Subcutaneous adipose tissue (tissue), 4 donors: ENCODE data around the gene FHOD3. TPM values are rescaled to one million over a fixed set of nuclear protein-coding genes. Genes with fewer than 3 reads are reported as not detected.

ENCODE experiments used
- total RNA-seq, 4 donors: library from RNA; depleted of rRNA; stranded (reverse); fragments of >200 nt; gene quantifications; one replicate each; pipeline ENCODE4 v1.1.0, GENCODE V29; 2016
- TF ChIP-seq, protein P1 (sequence below): fragments of 450-650 bp; IDR thresholded peaks from one replicate; pipeline ENCODE4 v1.5.1; 2016; ENCODE audit warnings: low read depth, mild to moderate bottlenecking, control low read depth, antibody characterized with exemption, moderate library complexity

The FHOD3 gene
- total RNA-seq, 4 donors from 2014 or later = 1.5 to 5.4 (median 3.3) TPM

DNA sequence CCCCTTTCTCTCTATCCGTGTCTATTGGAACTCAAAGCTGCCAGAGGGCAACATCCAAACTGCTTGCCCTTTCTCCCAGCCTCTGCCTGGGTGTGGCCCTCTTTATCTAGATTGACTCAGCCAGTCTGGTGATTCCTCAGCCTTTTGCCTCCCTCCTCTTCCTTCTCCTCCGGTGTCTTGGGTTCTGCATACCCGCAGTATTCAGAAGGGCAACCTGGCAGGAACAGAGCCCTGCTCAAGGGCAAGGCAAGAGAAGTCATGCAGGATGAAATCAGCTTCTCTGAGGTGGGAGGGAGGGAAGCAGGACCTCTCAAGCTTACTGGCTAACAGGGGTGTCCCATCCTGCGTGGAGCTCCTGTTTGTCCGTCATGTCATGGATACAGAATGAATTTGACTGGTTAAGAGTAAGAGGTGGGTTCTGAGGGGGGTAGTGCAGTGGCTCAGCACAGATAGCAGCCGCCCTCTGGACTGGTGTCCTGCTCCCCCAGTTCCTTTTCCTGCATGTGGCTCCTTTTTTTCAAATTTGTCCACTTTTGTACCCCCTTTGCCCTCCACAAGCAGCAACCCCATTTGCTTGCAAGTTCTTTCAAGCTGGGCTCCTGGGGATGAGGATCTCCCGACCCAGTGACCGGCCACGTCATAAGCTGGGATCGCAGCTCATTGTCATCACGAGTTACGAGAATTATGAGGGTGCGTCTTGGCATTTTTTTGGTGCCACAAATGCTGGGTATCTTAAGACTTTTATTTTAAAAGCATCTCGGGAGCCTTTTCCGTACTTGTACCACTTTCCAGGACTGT, 154.1 kb downstream of the FHOD3 start:
- TF ChIP-seq, protein P1, sequence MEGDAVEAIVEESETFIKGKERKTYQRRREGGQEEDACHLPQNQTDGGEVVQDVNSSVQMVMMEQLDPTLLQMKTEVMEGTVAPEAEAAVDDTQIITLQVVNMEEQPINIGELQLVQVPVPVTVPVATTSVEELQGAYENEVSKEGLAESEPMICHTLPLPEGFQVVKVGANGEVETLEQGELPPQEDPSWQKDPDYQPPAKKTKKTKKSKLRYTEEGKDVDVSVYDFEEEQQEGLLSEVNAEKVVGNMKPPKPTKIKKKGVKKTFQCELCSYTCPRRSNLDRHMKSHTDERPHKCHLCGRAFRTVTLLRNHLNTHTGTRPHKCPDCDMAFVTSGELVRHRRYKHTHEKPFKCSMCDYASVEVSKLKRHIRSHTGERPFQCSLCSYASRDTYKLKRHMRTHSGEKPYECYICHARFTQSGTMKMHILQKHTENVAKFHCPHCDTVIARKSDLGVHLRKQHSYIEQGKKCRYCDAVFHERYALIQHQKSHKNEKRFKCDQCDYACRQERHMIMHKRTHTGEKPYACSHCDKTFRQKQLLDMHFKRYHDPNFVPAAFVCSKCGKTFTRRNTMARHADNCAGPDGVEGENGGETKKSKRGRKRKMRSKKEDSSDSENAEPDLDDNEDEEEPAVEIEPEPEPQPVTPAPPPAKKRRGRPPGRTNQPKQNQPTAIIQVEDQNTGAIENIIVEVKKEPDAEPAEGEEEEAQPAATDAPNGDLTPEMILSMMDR = no peak

DNA sequence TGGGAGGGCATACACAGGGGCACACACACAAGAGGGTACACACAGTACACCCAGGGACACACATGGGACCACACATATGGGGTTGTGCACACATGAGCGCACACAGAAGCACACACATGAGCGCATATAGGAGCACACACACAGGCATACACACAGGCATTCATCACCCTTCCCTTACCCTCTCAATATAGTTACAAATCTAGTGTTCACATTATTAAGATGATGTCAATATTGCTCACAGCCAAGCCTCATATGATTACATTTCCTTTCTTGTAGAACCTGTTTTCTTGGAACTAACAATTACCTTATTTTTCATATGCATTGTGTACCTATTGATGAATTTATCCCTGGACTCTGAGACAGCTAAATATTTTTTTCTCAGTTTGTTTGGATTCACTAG, 156.7 kb downstream of the FHOD3 start:
- TF ChIP-seq, protein P1 = no peak

DNA sequence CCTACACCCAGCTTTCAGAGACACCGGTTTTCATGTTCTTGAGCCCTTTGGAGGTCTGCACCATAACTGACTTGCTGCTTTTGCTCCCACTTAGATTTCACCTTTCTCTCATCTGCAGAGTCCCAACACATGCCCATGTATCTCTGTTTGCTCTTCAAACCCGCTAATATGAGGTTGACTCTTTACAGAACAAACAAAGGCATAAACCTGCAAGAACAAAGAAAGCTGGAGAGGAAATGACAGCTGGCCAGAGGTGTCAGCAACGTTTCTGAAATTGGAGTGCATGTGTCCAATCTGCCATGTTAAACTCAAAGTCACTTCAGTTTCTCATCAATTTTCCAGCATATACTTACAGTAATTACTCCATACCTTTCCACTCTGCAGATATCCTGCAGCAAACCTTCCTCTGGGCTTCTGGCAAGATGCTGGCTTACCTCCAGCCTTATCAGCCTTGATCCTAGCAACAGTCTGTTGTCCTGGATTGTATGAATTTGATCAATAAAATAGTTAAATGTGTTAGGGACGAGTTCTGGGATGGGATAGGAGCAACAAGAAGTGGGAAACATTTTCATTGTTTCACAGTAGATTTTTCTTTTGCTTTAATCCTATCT, 157.4 kb downstream of the FHOD3 start:
- TF ChIP-seq, protein P1 = no peak

DNA sequence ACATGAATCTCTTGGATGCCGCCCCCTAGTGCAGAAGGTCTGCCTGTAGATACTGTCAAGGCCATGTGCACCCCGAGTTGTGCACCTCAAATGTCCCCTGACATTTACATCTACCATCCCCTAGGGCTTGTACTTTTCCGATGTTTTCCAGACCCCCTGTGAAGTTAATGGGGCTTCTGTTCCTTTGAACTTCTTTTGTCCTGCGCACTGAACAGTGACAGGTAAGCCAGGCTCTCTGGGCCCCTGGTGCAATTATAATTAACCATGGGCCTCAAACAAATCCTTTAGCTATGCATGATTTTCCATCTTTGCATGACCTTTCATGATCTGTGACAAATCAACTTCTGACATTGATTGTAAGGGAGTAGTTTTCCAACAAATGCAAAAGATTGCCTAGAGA, 158.4 kb downstream of the FHOD3 start:
- TF ChIP-seq, protein P1 = no peak

DNA sequence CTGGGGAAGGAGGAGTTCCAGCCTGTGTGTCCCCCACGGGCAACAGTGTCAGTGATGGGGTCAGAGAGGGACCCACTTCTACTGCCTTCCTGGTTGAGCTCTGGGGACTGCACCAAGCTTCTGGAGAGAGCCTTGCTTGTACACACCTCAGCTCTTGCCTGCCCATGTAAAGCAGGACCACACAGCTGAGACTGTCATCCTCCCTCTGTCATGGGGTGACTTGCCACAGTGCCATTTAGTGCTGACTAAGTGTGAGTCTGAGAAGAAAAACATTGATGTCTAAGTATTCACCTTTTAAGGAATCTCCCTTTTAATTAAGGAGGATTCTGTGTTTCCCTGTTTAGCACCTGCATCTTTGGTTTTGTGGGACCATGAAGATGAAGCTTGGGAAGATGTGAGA, 159.1 kb downstream of the FHOD3 start:
- TF ChIP-seq, protein P1 = no peak

DNA sequence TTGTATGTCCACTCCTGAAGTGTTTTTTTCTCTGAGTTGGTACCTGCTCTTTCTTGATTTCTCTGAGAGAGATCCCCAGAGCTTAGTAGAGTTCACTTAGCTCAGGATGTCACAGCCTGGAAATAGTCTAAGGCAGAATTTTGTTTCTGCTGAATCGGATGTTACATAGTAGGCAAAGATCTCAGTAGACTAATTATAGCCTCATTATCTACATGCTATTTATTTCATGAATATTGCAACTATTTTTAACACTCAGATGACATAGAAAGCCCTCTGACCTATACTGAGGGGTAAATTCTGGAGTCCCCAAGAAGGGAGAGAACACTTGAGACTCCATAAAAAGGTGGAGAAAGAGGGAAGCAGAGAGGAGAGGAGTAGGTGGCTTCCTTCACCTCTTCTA, 160.2 kb downstream of the FHOD3 start:
- TF ChIP-seq, protein P1 = no peak

DNA sequence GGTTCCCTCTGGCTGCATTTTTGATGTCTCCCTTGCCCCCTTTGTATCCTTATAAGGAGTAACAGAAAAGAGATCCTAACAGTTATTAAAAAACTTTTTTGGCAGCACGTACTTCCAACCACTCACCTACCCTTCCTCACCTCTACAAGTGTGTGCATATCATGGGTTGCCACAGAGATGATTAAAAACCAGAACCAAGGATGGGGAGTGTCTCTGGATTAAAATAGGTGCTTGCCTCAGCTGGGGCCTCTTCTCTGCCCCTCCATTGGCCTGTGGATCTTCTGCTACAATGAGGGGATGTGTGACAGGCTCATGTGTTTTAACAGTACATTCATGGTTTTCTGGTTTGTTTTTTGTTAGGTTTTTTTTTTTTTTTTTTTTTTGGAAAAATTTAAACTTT, 160.8 kb downstream of the FHOD3 start:
- TF ChIP-seq, protein P1 = no peak
